Muscle of back (tissue), 11 donors: ENCODE data around the gene PLA2R1. TPM values are rescaled to one million over a fixed set of nuclear protein-coding genes. Genes with fewer than 3 reads are reported as not detected.

Source experiments
- DNase-seq, 3 donors: peaks; one replicate each; pipeline versions ENCODE4 v3.0.0 to v3.0.0-alpha.2; 2013
- polyA plus RNA-seq, 10 donors: library from polyadenylated mRNA; unstranded; fragments of 120-200 nt; gene quantifications; one replicate each; pipeline ENCODE4 v1.2.1, GENCODE V29; 2013; ENCODE audit not compliant: insufficient read length in 10 of 10

The PLA2R1 gene
- polyA plus RNA-seq, 10 donors: 1.2 to 3.9 (median 1.8) TPM

- peak in 1 of 3 donors; percentile 17 for DNase-seq
These were observed 28.6 kb downstream of the PLA2R1 start for GRCh38 chr2:160033732-160034392.

GRCh38 chr2:160029270-160029628 is 33.2 kb downstream of the PLA2R1 start:
- no peak for DNase-seq

- DNase-seq: peak; percentile 35 to 54 (median 47)
These were observed 33.8 kb downstream of the PLA2R1 start for GRCh38 chr2:160028431-160029269.

- no peak for DNase-seq
These were observed 40.3 kb downstream of the PLA2R1 start for GRCh38 chr2:160022162-160022561.

- no peak for DNase-seq
These were observed 42.9 kb downstream of the PLA2R1 start for GRCh38 chr2:160019374-160020090.

GRCh38 chr2:160015746-160016145 is 46.7 kb downstream of the PLA2R1 start:
- DNase-seq: no peak

GRCh38 chr2:160014227-160014626 is 48.2 kb downstream of the PLA2R1 start:
- no peak for DNase-seq

GRCh38 chr2:160010361-160011145 is 51.9 kb downstream of the PLA2R1 start:
- DNase-seq: no peak

GRCh38 chr2:160007111-160007510 is 55.3 kb downstream of the PLA2R1 start:
- no peak for DNase-seq

- DNase-seq: no peak
These were observed 55.9 kb downstream of the PLA2R1 start for GRCh38 chr2:160006475-160006874.

- no peak for DNase-seq
These were observed 56.5 kb downstream of the PLA2R1 start for GRCh38 chr2:160005908-160006307.

GRCh38 chr2:160005476-160005875 is 56.9 kb downstream of the PLA2R1 start:
- no peak for DNase-seq

GRCh38 chr2:159998961-159999360 is 63.5 kb downstream of the PLA2R1 start:
- DNase-seq: no peak

- no peak for DNase-seq
These were observed 64.2 kb downstream of the PLA2R1 start for GRCh38 chr2:159998243-159998642.

- DNase-seq: peak in 1 of 3 donors; percentile 19
These were observed 65.4 kb downstream of the PLA2R1 start for GRCh38 chr2:159996792-159997546.

- DNase-seq: no peak
These were observed 67.4 kb downstream of the PLA2R1 start for GRCh38 chr2:159995038-159995437.

- no peak for DNase-seq
These were observed 73.2 kb downstream of the PLA2R1 start for GRCh38 chr2:159989249-159989648.

GRCh38 chr2:159988412-159988970 is 73.9 kb downstream of the PLA2R1 start:
- no peak for DNase-seq

GRCh38 chr2:159987181-159987580 is 75.2 kb downstream of the PLA2R1 start:
- no peak for DNase-seq

GRCh38 chr2:159985656-159986055 is 76.8 kb downstream of the PLA2R1 start:
- DNase-seq: no peak

- no peak for DNase-seq
These were observed 78.4 kb downstream of the PLA2R1 start for GRCh38 chr2:159984034-159984433.
